ENCODE measurements around the gene NEAT1.

- TF ChIP-seq CTCF (IDR thresholded peaks at IDR 0.05), result no peak
- peak in 1 of 2 donors; percentile 39 for TF ChIP-seq POLR2A (IDR thresholded peaks at IDR 0.05)
Measured at GRCh38 chr11:65417702-65418430, 4.7 kb upstream of the NEAT1 start.

All from thyroid gland (tissue), 4 donors.